Stomach (tissue), 4 donors: ENCODE measurements around the gene AGAP1.

Experiments used
- CTCF ChIP-seq, 7 experiments: fragments of 450-650 bp in 4 of 7; fragments of 200-600 bp in 3 of 7; sonication (generic) in 3 of 7; IDR thresholded peaks; one replicate each; pipeline ENCODE4 v1.5.1; 2016 to 2019; ENCODE audit warnings: antibody characterized with exemption in 7 of 7, control low read depth in 2 of 7, mild to moderate bottlenecking in 1 of 7
- POLR2A ChIP-seq, 4 donors: fragments of 450-650 bp; IDR thresholded peaks; one replicate each; pipeline ENCODE4 v1.6.1; 2016; ENCODE audit warnings: antibody characterized with exemption in 4 of 4, control low read depth in 2 of 4, mild to moderate bottlenecking in 1 of 4, moderate library complexity in 1 of 4
- POLR2AphosphoS5 ChIP-seq, 3 donors: sonication (generic); formaldehyde crosslinking; IDR thresholded peaks; one replicate each; pipeline ENCODE4 v1.6.1; 2016; ENCODE audit warnings: antibody characterized with exemption in 3 of 3

GRCh38 chr2:235508371-235509160, 14.7 kb downstream of the AGAP1 start:
- TF ChIP-seq CTCF (IDR thresholded peaks at IDR 0.05) (no peak), POLR2A (IDR thresholded peaks at IDR 0.05) (no peak), POLR2AphosphoS5 (IDR thresholded peaks at IDR 0.05) (no peak)
